GM10266 (cell line): ENCODE results near the gene TAF6L.

Experiments used
- DNase-seq: peaks from one replicate; pipeline ENCODE4 v3.0.0; 2012; ENCODE audit errors: extremely low spot score
- TF ChIP-seq, protein P1 (sequence below): IDR thresholded peaks from 2 replicates; pipeline ENCODE4 v1.5.1; 2012; ENCODE audit warnings: mild to moderate bottlenecking, low read depth; ENCODE audit not compliant: control insufficient read depth, insufficient read depth; ENCODE audit errors: missing control alignments

Gene TAF6L, protein sequence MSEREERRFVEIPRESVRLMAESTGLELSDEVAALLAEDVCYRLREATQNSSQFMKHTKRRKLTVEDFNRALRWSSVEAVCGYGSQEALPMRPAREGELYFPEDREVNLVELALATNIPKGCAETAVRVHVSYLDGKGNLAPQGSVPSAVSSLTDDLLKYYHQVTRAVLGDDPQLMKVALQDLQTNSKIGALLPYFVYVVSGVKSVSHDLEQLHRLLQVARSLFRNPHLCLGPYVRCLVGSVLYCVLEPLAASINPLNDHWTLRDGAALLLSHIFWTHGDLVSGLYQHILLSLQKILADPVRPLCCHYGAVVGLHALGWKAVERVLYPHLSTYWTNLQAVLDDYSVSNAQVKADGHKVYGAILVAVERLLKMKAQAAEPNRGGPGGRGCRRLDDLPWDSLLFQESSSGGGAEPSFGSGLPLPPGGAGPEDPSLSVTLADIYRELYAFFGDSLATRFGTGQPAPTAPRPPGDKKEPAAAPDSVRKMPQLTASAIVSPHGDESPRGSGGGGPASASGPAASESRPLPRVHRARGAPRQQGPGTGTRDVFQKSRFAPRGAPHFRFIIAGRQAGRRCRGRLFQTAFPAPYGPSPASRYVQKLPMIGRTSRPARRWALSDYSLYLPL

DNA sequence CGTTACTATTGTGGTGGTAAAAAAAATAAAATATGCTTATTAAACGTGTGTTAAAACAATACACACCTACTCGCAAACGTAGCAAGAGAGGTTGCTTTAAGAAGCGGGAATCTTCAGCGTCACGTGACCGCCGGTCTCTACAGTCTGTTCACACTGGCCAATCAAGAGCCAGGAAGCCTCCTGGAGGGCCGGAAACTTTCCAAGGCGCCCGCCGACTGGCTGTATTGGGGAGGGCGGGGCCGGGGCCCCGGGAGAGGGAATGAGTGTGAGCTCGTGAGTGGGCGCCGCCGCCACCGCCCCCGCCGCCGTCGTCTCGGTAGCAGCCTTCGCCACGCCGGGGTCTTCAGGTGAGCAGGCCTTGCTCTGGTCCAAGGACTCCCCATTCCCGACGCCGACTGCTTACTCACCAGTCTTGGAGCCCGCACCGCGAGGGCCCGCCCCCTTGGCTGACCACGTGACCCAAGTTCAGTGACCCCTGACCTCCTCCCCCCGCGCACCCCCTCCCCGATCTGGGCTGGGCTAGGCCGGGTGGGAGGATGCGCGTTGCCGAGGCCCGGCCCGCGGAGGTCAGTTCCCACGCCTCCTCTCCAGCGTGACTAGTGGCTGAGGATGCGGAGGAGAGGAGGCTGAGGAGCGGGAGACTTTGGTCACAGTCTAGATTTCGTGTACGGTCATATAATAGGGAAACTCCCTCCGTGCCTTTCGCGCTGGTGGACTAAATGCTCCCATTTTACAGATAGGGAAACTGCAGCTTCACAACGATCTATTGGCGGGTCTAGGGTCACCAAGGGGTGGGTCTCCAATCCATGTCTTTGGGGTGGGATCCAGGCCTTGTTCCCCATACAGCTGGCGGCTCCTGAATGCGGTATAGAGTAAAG lies at the start of gene TAF6L:
TAF6L (plus strand) TSS at position 253 of the 878 bp plus-strand sequence. CDS start 4,388 bp downstream, outside the sequence.
- TF ChIP-seq, protein P1, sequence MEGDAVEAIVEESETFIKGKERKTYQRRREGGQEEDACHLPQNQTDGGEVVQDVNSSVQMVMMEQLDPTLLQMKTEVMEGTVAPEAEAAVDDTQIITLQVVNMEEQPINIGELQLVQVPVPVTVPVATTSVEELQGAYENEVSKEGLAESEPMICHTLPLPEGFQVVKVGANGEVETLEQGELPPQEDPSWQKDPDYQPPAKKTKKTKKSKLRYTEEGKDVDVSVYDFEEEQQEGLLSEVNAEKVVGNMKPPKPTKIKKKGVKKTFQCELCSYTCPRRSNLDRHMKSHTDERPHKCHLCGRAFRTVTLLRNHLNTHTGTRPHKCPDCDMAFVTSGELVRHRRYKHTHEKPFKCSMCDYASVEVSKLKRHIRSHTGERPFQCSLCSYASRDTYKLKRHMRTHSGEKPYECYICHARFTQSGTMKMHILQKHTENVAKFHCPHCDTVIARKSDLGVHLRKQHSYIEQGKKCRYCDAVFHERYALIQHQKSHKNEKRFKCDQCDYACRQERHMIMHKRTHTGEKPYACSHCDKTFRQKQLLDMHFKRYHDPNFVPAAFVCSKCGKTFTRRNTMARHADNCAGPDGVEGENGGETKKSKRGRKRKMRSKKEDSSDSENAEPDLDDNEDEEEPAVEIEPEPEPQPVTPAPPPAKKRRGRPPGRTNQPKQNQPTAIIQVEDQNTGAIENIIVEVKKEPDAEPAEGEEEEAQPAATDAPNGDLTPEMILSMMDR = no peak
- peak; percentile 89 for DNase-seq

DNA sequence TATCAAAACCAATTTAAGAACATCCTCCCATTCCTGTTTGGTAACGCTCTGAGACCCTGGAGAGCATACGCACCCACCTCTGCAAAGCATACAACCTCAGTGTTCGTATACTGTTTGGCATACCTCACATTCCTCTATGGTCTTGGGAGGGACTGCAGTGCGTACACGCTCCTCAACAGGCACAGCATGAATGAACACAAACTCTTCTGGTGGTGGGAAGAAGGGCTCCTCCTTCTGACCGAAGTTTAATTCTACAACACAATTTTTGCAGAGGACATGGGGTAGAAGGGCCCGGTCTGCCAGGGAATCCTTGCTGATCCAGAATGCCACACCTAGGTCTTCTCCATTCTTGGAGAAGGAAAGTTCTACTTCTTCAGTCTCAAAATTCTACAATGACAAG lies 49.2 kb upstream of the TAF6L start:
- DNase-seq = no peak
- TF ChIP-seq, protein P1 = no peak

DNA sequence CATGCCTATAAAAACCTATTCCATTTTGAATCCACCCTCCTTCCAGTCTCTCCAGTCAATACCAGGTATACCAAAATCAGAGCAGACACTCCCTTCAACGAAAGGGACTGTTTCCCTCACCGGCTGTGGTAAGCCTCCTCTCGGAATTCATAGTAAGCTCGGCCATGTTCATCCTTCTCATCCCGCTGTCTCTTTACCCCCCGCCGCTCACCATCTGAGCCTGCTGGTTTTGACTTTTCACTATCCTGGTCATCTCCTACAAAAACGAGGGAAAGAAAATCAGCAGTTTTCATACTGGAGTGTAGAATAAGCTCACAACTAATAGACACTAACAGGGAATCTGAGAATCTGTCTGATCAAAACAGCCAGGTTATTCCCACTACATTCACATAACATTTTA lies 47.0 kb upstream of the TAF6L start:
- DNase-seq = no peak
- TF ChIP-seq, protein P1 = no peak

DNA sequence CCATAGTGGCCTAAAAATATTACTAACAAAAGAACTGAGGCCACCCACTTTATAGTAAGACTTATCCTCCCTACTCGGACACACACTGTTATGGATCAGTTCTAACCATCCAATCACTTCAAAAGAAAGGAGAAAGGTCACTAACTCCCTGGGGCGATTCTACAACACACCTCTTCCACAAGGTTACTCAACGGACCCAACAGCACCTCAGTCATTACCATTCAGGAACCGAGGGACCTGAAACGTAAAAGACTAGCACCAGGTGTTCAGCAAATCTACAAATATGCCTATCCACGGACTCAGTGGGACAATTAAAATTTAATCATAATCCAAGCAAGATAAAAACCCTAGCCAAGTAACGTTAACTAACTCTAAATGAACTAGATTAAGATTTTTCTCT lies 45.5 kb upstream of the TAF6L start:
- TF ChIP-seq, protein P1 = no peak
- no peak for DNase-seq

DNA sequence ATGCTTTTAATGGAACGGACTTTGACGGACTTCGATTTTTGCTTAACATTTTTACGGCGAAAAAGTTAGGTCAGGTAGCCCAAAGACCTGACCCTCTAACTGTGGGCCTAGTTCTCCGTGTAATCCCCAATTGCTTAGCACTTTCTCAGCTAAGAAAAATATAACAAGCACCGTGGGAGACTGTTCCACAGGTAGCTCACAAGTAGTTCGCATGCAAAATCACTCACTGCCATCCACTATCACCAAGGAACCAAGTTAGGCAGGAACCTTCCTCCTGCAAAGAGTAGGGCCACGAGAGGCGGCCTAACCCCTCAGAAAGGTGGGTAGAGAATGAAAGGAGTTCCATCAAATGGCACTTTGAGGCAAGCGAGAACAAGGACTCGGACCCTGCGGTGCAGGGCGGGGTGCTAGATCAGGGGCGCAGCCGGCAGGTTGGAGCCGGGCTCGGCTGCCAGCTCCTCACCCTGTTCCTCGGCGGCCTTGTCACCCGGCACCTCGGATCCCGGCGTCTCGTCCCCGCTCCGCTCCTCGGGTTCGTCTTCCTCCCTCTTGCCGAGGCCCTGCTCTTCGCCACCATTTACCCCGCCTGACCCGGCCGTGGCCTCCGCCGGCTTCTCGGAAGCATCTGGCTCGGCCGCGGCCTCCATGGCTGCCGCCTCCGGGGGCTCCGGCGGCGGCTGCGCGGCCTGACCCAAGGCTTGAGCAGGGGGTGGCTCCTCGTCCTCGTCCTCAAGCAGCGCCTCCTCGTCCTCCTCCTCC lies 44.9 kb upstream of the TAF6L start:
- no peak for DNase-seq
- TF ChIP-seq, protein P1 = no peak

DNA sequence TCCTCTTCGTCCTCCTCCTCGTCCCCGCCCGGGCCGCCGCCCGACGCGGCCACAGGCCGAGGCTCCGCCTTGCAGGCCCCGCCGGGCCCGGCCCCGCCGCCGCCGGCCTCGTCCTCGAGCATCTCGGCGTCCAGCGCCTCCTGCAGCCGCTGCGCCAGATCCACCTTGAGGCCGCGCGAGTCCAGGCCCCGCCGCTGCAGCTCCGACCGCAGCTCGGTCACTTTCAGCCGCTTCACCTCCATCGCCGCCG lies 44.4 kb upstream of the TAF6L start:
- DNase-seq = no peak
- TF ChIP-seq, protein P1 = peak; percentile 5
